H1 (cell line): ENCODE measurements around the gene SCAMP3. TPM values are rescaled to one million over a fixed set of nuclear protein-coding genes. Genes with fewer than 3 reads are reported as not detected.
A peak's percentile ranks its signal among the peaks of the same experiment; 100 is the strongest.

ENCODE experiments used
- CTBP2 ChIP-seq: IDR thresholded peaks from 2 replicates; pipeline ENCODE4 v1.7.0; 2011; ENCODE audit warnings: borderline replicate concordance, mild to moderate bottlenecking, moderate library complexity, mixed read lengths, low read length; ENCODE audit not compliant: insufficient read depth, insufficient read length
- RAD21 ChIP-seq, 2 experiments: IDR thresholded peaks in 1 of 2; conservative IDR thresholded peaks in 1 of 2; 2 replicates each; pipeline ENCODE4 v1.6.1; 2011; ENCODE audit warnings: low read depth in 2 of 2, low read length in 2 of 2, improper control_type of control experiment in 1 of 2, inconsistent platforms in 1 of 2, mild to moderate bottlenecking in 1 of 2, moderate library complexity in 1 of 2
- RXRA ChIP-seq: IDR thresholded peaks from 2 replicates; pipeline ENCODE4 v1.6.1; 2011; ENCODE audit warnings: low read depth, mild to moderate bottlenecking, low read length, moderate library complexity; ENCODE audit not compliant: insufficient read depth
- TAF1 ChIP-seq: IDR thresholded peaks from 2 replicates; pipeline ENCODE4 v1.6.1; 2011; ENCODE audit warnings: mild to moderate bottlenecking, low read depth, low read length
- polyA plus RNA-seq, 7 experiments: library from polyadenylated mRNA; depleted of rRNA in 3 of 7; stranded (reverse) in 5 of 7; unstranded in 2 of 7; fragments of >200 nt in 5 of 7; fragments of 200-250 nt in 2 of 7; gene quantifications; 1 replicate in 5 of 7; 2 replicates in 1 of 7; 4 replicates in 1 of 7; pipeline versions ENCODE4 v1.2.1 to v1.2.3, GENCODE V29; 2011 to 2013; ENCODE audit warnings: missing spikeins in 2 of 7, mixed read lengths in 2 of 7
- total RNA-seq: library from RNA; stranded (reverse); fragmentation: NEBNext Ultra II Directional; extraction: Animal tissue kit (Norgen Biotek cat#: 25700); gene quantifications from 2 replicates; pipeline ENCODE4 v1.2.1, GENCODE V29; 2021

The SCAMP3 gene
- total and polyA plus RNA-seq, 2 of the 8 experiments (the other 6 are each of a cell fraction or from before 2014, with no cell fraction given): 48.9 to 143 TPM

- TF ChIP-seq RAD21 (IDR thresholded peaks at IDR 0.05 in 1 of 2, conservative IDR thresholded peaks at IDR 0.05 in 1 of 2; ENCODE audit: low read depth in 2 of 2, low read length in 2 of 2) (peak in 1 of 2 experiments; percentile 3; a peak in 1 of 4 replicates), CTBP2 (no peak), RXRA (no peak), TAF1 (no peak)
Observed at GRCh38 chr1:155209312-155209721, 52.8 kb downstream of the SCAMP3 start (continued).
